H1 (cell line): ENCODE data around the gene EEF1AKMT3. TPM values are rescaled to one million over a fixed set of nuclear protein-coding genes. Genes with fewer than 3 reads are reported as not detected.

Experiments
- CTCF ChIA-PET: fragments of 300-600 bp; sonication (Branson Sonifier 250); formaldehyde crosslinking; loops from one replicate; lab custom pipeline; 2021; ENCODE audit not compliant: partially characterized antibody; lab: Charles Lee
- POLR2A ChIA-PET: fragments of 300-600 bp; sonication (Branson Sonifier 250); formaldehyde crosslinking; loops from one replicate; lab custom pipeline; 2021; ENCODE audit warnings: inconsistent platforms; ENCODE audit not compliant: partially characterized antibody; lab: Charles Lee
- DNase-seq, 2 experiments: peaks; one replicate each; pipeline versions ENCODE4 v3.0.0 to v3.0.0-alpha.2; 2010 to 2022; ENCODE audit warnings: low spot score in 2 of 2, low read depth in 1 of 2, mixed read lengths in 1 of 2
- FAIRE-seq: peaks from 2 replicates; lab custom pipeline; 2011; peaks lifted over from hg19 to GRCh38; lab: Jason Lieb, UNC
- H2AFZ ChIP-seq: 2 replicates; pipeline ENCODE4 v1.8.1; 2012; ENCODE audit warnings: low read length, inconsistent platforms
- H2AK5ac ChIP-seq: 2 replicates; pipeline ENCODE4 v1.6.1; 2013; ENCODE audit warnings: low read depth, low read length
- H2BK120ac ChIP-seq: replicated peaks from 2 replicates; pipeline ENCODE3; 2013; ENCODE audit warnings: low read depth, low read length, inconsistent platforms
- H2BK12ac ChIP-seq: 2 replicates; pipeline ENCODE4 v1.6.1; 2013; ENCODE audit warnings: low read depth, low read length
- H2BK15ac ChIP-seq: 2 replicates; pipeline ENCODE4 v1.6.1; 2013; ENCODE audit warnings: low read length
- H2BK20ac ChIP-seq: 2 replicates; pipeline ENCODE4 v1.6.1; 2013; ENCODE audit warnings: low read length
- H2BK5ac ChIP-seq: 2 replicates; pipeline ENCODE4 v1.6.1; 2013; ENCODE audit warnings: low read depth, low read length
- H3K14ac ChIP-seq: 2 replicates; pipeline ENCODE4 v1.6.1; 2013; ENCODE audit warnings: inconsistent platforms; ENCODE audit not compliant: insufficient read length
- H3K18ac ChIP-seq: 2 replicates; pipeline ENCODE4 v1.6.1; 2013; ENCODE audit warnings: low read length; ENCODE audit errors: extremely low read depth
- H3K23ac ChIP-seq: 2 replicates; pipeline ENCODE4 v1.6.1; 2013; ENCODE audit warnings: inconsistent platforms; ENCODE audit not compliant: insufficient read length
- H3K23me2 ChIP-seq: 2 replicates; pipeline ENCODE4 v1.6.1; 2013; ENCODE audit warnings: low read depth, low read length
- H3K27ac ChIP-seq: 2 replicates; pipeline ENCODE4 v1.6.1; 2011; ENCODE audit warnings: low read depth, low read length, inconsistent platforms
- H3K27me3 ChIP-seq, 4 experiments: replicated peaks in 1 of 4; 1 replicate in 1 of 4; 2 replicates in 3 of 4; pipeline versions ENCODE4 v1.6.1 to v1.8.1; 2011 to 2013; ENCODE audit warnings: low read length in 3 of 4, mild to moderate bottlenecking in 3 of 4, inconsistent platforms in 2 of 4, mixed read lengths in 2 of 4, moderate library complexity in 1 of 4; ENCODE audit not compliant: control insufficient read depth in 3 of 4, insufficient read depth in 3 of 4; ENCODE audit errors: extremely low read depth in 1 of 4
- H3K36me3 ChIP-seq, 4 experiments: 2 replicates each; pipeline versions ENCODE4 v1.6.1 to v1.8.1; 2011 to 2013; ENCODE audit warnings: mild to moderate bottlenecking in 4 of 4, low read length in 3 of 4, moderate library complexity in 2 of 4, control low read depth in 1 of 4, inconsistent platforms in 1 of 4; ENCODE audit not compliant: insufficient read depth in 4 of 4, control insufficient read depth in 2 of 4
- H3K4ac ChIP-seq: replicated peaks from 2 replicates; pipeline ENCODE3; 2013; ENCODE audit warnings: low read length, low read depth, mixed read lengths, inconsistent platforms; ENCODE audit not compliant: insufficient read length
- H3K4me1 ChIP-seq, 4 experiments: replicated peaks in 1 of 4; 1 replicate in 1 of 4; 2 replicates in 3 of 4; pipeline versions ENCODE4 v1.6.1 to v1.8.1; 2011 to 2013; ENCODE audit warnings: low read length in 3 of 4, inconsistent platforms in 2 of 4, mixed read lengths in 1 of 4; ENCODE audit not compliant: insufficient read depth in 4 of 4, control insufficient read depth in 3 of 4
- H3K4me2 ChIP-seq, 2 experiments: 2 replicates each; pipeline versions ENCODE4 v1.6.1 to v1.8.1; 2011 to 2013; ENCODE audit warnings: low read depth in 2 of 2, low read length in 2 of 2, control low read depth in 1 of 2, inconsistent platforms in 1 of 2, mild to moderate bottlenecking in 1 of 2; ENCODE audit not compliant: insufficient read depth in 1 of 2
- H3K4me3 ChIP-seq, 4 experiments: fragments of 200-600, 300-600 bp in 1 of 4; sonication (generic), shearing (Covaris generic), sonication (Bioruptor Twin) in 1 of 4; 2 replicates each; pipeline versions ENCODE4 v1.5.1 to v1.8.1; 2011 to 2016; ENCODE audit warnings: low read length in 4 of 4, low read depth in 3 of 4, control low read depth in 2 of 4, inconsistent platforms in 2 of 4, mild to moderate bottlenecking in 2 of 4, mixed read lengths in 1 of 4, moderate library complexity in 1 of 4; ENCODE audit not compliant: insufficient read depth in 2 of 4; ENCODE audit errors: extremely low read depth in 1 of 4
- H3K56ac ChIP-seq: replicated peaks from 2 replicates; pipeline ENCODE3; 2013; ENCODE audit warnings: low read depth, mild to moderate bottlenecking, mixed read lengths, low read length, inconsistent platforms; ENCODE audit not compliant: insufficient read length
- H3K79me1 ChIP-seq: 2 replicates; pipeline ENCODE4 v1.6.1; 2013; ENCODE audit warnings: low read depth, low read length, control low read depth
- H3K79me2 ChIP-seq, 2 experiments: 2 replicates each; pipeline versions ENCODE4 v1.6.1 to v1.8.1; 2012 to 2013; ENCODE audit warnings: low read length in 2 of 2, mild to moderate bottlenecking in 2 of 2, inconsistent platforms in 1 of 2; ENCODE audit not compliant: insufficient read depth in 2 of 2, control insufficient read depth in 1 of 2
- H3K9ac ChIP-seq, 4 experiments: replicated peaks in 1 of 4; 1 replicate in 1 of 4; 2 replicates in 3 of 4; pipeline versions ENCODE4 v1.6.1 to v1.8.1; 2011 to 2013; ENCODE audit warnings: low read depth in 3 of 4, low read length in 3 of 4, control low read depth in 2 of 4, mild to moderate bottlenecking in 2 of 4, moderate library complexity in 2 of 4, inconsistent platforms in 1 of 4; ENCODE audit errors: extremely low read depth in 1 of 4
- H3K9me3 ChIP-seq, 2 experiments: 2 replicates each; pipeline versions ENCODE4 v1.6.1 to v1.8.1; 2012 to 2013; ENCODE audit warnings: mild to moderate bottlenecking in 2 of 2, moderate library complexity in 2 of 2, control low read depth in 1 of 2, inconsistent platforms in 1 of 2, low read depth in 1 of 2, low read length in 1 of 2, mixed read lengths in 1 of 2; ENCODE audit not compliant: insufficient read depth in 2 of 2
- H4K20me1 ChIP-seq, 2 experiments: replicated peaks in 1 of 2; 2 replicates each; pipeline versions ENCODE3 to v1.8.1; 2011 to 2013; ENCODE audit warnings: inconsistent platforms in 2 of 2, low read length in 2 of 2, mild to moderate bottlenecking in 1 of 2; ENCODE audit not compliant: insufficient read depth in 2 of 2, control insufficient read depth in 1 of 2
- H4K5ac ChIP-seq: 2 replicates; pipeline ENCODE4 v1.6.1; 2013; ENCODE audit warnings: low read length, low read depth, mixed read lengths, inconsistent platforms; ENCODE audit not compliant: insufficient read length
- H4K8ac ChIP-seq: 2 replicates; pipeline ENCODE4 v1.8.0; 2013; ENCODE audit warnings: mild to moderate bottlenecking, moderate library complexity, low read length, inconsistent platforms; ENCODE audit not compliant: insufficient read depth; ENCODE audit errors: extremely low read depth
- H4K91ac ChIP-seq: replicated peaks from 2 replicates; pipeline ENCODE3; 2013; ENCODE audit warnings: low read length, mixed read lengths, inconsistent platforms; ENCODE audit not compliant: insufficient read length
- ATF3 ChIP-seq: IDR thresholded peaks from 2 replicates; pipeline ENCODE4 v1.6.1; 2011; ENCODE audit warnings: low read depth, mild to moderate bottlenecking, low read length; ENCODE audit not compliant: insufficient read depth
- BRCA1 ChIP-seq: IDR thresholded peaks from 2 replicates; pipeline ENCODE4 v1.6.1; 2012; ENCODE audit warnings: low read depth, low read length, improper control_type of control experiment
- E2F6 ChIP-seq: IDR thresholded peaks from 2 replicates; pipeline ENCODE4 v1.6.1; 2012; ENCODE audit warnings: inconsistent platforms
- EZH2 ChIP-seq: fragments of 200-600 bp; sonication (generic); IDR thresholded peaks from 2 replicates; pipeline ENCODE4 v1.7.1; 2012; ENCODE audit warnings: low read depth, mild to moderate bottlenecking, moderate library complexity, low read length, inconsistent platforms; ENCODE audit not compliant: severe bottlenecking
- MAFK ChIP-seq: IDR thresholded peaks from 2 replicates; pipeline ENCODE4 v1.6.1; 2012; ENCODE audit warnings: low read depth, mild to moderate bottlenecking, improper control_type of control experiment, low read length
- SAP30 ChIP-seq: fragments of 300-600 bp; sonication (generic); IDR thresholded peaks from 2 replicates; pipeline ENCODE4 v1.7.1; 2012; ENCODE audit warnings: low read length, moderate library complexity, mild to moderate bottlenecking, inconsistent platforms; ENCODE audit not compliant: insufficient read depth, insufficient replicate concordance
- SRF ChIP-seq: IDR thresholded peaks from 2 replicates; pipeline ENCODE4 v1.6.1; 2011; ENCODE audit warnings: mild to moderate bottlenecking, low read depth, low read length, moderate library complexity
- TAF1 ChIP-seq: IDR thresholded peaks from 2 replicates; pipeline ENCODE4 v1.6.1; 2011; ENCODE audit warnings: mild to moderate bottlenecking, low read depth, low read length
- TBP ChIP-seq: IDR thresholded peaks from 2 replicates; pipeline ENCODE4 v1.6.1; 2011; ENCODE audit warnings: low read depth, low read length, improper control_type of control experiment
- TEAD4 ChIP-seq: IDR thresholded peaks from 2 replicates; pipeline ENCODE4 v1.6.1; 2012; ENCODE audit warnings: low read depth, low read length, inconsistent platforms, mixed read lengths
- WGBS, 2 experiments: shearing (Covaris generic) in 1 of 2; methylation state at CpG; one replicate each; pipeline versions ENCODE4 v1.1.6 to v1.1.7; 2013 to 2015; ENCODE audit warnings: low lambda C conversion rate in 2 of 2, mixed read lengths in 2 of 2, inconsistent platforms in 1 of 2, low coverage in 1 of 2, missing lambda C conversion rate in 1 of 2; ENCODE audit not compliant: insufficient replicate concordance in 2 of 2, insufficient coverage in 1 of 2, insufficient read length in 1 of 2; ENCODE audit errors: extremely low coverage in 1 of 2, missing lambda C conversion rate in 1 of 2; 5-methylcytosine and 5-hydroxymethylcytosine counted together
- polyA plus RNA-seq, 7 experiments: library from polyadenylated mRNA; depleted of rRNA in 3 of 7; stranded (reverse) in 5 of 7; unstranded in 2 of 7; fragments of >200 nt in 5 of 7; fragments of 200-250 nt in 2 of 7; gene quantifications; 1 replicate in 5 of 7; 2 replicates in 1 of 7; 4 replicates in 1 of 7; pipeline versions ENCODE4 v1.2.1 to v1.2.3, GENCODE V29; 2011 to 2013; ENCODE audit warnings: missing spikeins in 2 of 7, mixed read lengths in 2 of 7
- total RNA-seq: library from RNA; stranded (reverse); fragmentation: NEBNext Ultra II Directional; extraction: Animal tissue kit (Norgen Biotek cat#: 25700); gene quantifications from 2 replicates; pipeline ENCODE4 v1.2.1, GENCODE V29; 2021
- TF ChIP-seq, protein P1 (sequence below): IDR thresholded peaks from 2 replicates; pipeline ENCODE4 v1.6.1; 2011; ENCODE audit warnings: low read length, improper control_type of control experiment

Gene EEF1AKMT3
- total and polyA plus RNA-seq, 2 of the 8 experiments (the other 6 are each of a cell fraction or from before 2014, with no cell fraction given): 3.1 to 4.4 TPM

DNA sequence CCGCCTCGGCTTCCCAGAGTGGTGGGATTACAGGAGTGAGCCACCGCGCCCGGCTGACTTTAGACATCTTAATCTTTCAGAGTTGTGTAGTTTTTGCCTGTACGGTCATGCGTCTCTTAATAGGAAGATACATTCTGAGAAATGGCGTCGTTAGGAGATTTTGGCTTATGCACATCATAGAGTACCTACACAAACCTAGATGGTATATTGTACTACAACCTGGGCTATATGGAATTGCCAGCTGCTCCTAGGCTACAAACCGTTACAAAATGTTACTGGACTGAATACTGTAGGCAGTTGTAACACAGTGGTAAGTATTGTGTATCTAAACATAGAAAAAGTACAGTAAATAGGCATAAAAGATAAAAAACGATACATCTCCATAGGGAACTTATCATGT is 11.4 kb downstream of the EEF1AKMT3 start:
- H2BK15ac ChIP-seq: no peak overlapping the region
- no peak overlapping the region for H2BK5ac ChIP-seq
- ChIA-PET POLR2A (interaction anchor here (0.7 to 2.8 kb wide), 12 partner anchors 10 to 67 kb away, joined by 3 to 22 read pairs (median 5); partner anchors contain the start of genes EEF1AKMT3 and METTL1), CTCF (interaction anchor here (0.7 to 4.6 kb wide), 16 partner anchors 8 to 118 kb away, joined by 3 to 26 read pairs (median 6); partner anchors contain the start of genes CYP27B1, EEF1AKMT3 and METTL1)
- no peak overlapping the region for H3K9ac ChIP-seq
- H3K23ac ChIP-seq: no peak overlapping the region
- no peak overlapping the region for H2BK12ac ChIP-seq
- no peak overlapping the region for H2AK5ac ChIP-seq
- no peak overlapping the region; a peak in 3 of 8 replicates for H3K4me3 ChIP-seq
- no peak overlapping the region for H2AFZ ChIP-seq
- H3K27me3 ChIP-seq: no peaks in the 10 kb centered on the region
- no peak overlapping the region for H2BK20ac ChIP-seq
- H3K27ac ChIP-seq: no peak overlapping the region
- H3K56ac ChIP-seq: no peak overlapping the region
- no peak overlapping the region for H4K8ac ChIP-seq
- 93% methylated on average over 9 of the region's 11 CpGs; no CpG with 5 or more reads in 1 of the 2 experiments for WGBS, 2 experiments
- no peaks in the 10 kb centered on the region for H3K79me1 ChIP-seq
- H3K9me3 ChIP-seq: no peaks in the 10 kb centered on the region
- no peak overlapping the region for H3K18ac ChIP-seq
- H3K4me2 ChIP-seq: peak overlapping the region; percentile 11 to 67; a peak in 2 of 4 replicates
- no peak overlapping the region for H3K14ac ChIP-seq
- H3K23me2 ChIP-seq: peaks cover 2% of the 10 kb centered on the region; the same call in 1 of the 2 replicates
- FAIRE-seq: no peak
- peaks cover 0 to 2% of the 10 kb centered on the region in 2 experiments for H4K20me1 ChIP-seq
- H3K36me3 ChIP-seq: peaks cover 4 to 26% (median 16%) of the 10 kb centered on the region in 4 experiments; a peak in 7 of 8 replicates
- no peak overlapping the region for H4K5ac ChIP-seq
- peaks cover 0 to 16% of the 10 kb centered on the region in 2 experiments; a peak in 2 of 4 replicates for H3K79me2 ChIP-seq
- no peak overlapping the region for H2BK120ac ChIP-seq
- no peak overlapping the region for H3K4ac ChIP-seq
- DNase-seq: no peak
- no peak overlapping the region for H4K91ac ChIP-seq
- H3K4me1 ChIP-seq: no peaks in the 10 kb centered on the region
- TF ChIP-seq TBP (no peak), E2F6 (no peak), SAP30 (no peak), TAF1 (no peak), EZH2 (no peak), SRF (no peak), ATF3 (no peak), BRCA1 (no peak), MAFK (no peak), TEAD4 (no peak)
- TF ChIP-seq, protein P1, sequence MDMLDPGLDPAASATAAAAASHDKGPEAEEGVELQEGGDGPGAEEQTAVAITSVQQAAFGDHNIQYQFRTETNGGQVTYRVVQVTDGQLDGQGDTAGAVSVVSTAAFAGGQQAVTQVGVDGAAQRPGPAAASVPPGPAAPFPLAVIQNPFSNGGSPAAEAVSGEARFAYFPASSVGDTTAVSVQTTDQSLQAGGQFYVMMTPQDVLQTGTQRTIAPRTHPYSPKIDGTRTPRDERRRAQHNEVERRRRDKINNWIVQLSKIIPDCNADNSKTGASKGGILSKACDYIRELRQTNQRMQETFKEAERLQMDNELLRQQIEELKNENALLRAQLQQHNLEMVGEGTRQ: no peak
